Astrocyte (in vitro differentiated cells and primary cell): Measurements from ENCODE around the gene INSRR. TPM values are rescaled to one million over a fixed set of nuclear protein-coding genes. Genes with fewer than 3 reads are reported as not detected.

Experiments
- DNase-seq: peaks from one replicate; pipeline ENCODE4 v3.0.0-alpha.2; 2010; ENCODE audit warnings: low read depth
- FAIRE-seq: peaks from 2 replicates; lab custom pipeline; 2011; peaks lifted over from hg19 to GRCh38; lab: Jason Lieb, UNC
- H2AFZ ChIP-seq: 2 replicates; pipeline ENCODE4 v1.6.0; 2012; ENCODE audit warnings: low read depth, low read length, inconsistent platforms
- H3K27ac ChIP-seq: 2 replicates; pipeline ENCODE4 v1.5.1; 2011; ENCODE audit warnings: low read depth, low read length, inconsistent platforms
- H3K27me3 ChIP-seq: 2 replicates; pipeline ENCODE4 v1.6.0; 2011; ENCODE audit warnings: low read length, inconsistent platforms; ENCODE audit not compliant: insufficient read depth
- H3K36me3 ChIP-seq: 2 replicates; pipeline ENCODE4 v1.5.1; 2011; ENCODE audit warnings: low read length, inconsistent platforms; ENCODE audit not compliant: insufficient read depth
- H3K4me1 ChIP-seq: 2 replicates; pipeline ENCODE4 v1.5.1; 2011; ENCODE audit warnings: low read length, inconsistent platforms; ENCODE audit not compliant: insufficient read depth
- H3K4me2 ChIP-seq: 2 replicates; pipeline ENCODE4 v1.6.0; 2012; ENCODE audit warnings: low read length, inconsistent platforms
- H3K4me3 ChIP-seq: 2 replicates; pipeline ENCODE4 v1.5.1; 2011; ENCODE audit warnings: low read depth, mild to moderate bottlenecking, low read length, inconsistent platforms; ENCODE audit not compliant: insufficient read depth
- H3K79me2 ChIP-seq: 2 replicates; pipeline ENCODE4 v1.6.0; 2012; ENCODE audit warnings: mild to moderate bottlenecking, low read length, inconsistent platforms; ENCODE audit not compliant: insufficient read depth
- H3K9ac ChIP-seq: 2 replicates; pipeline ENCODE4 v1.6.0; 2012; ENCODE audit warnings: mild to moderate bottlenecking, low read length, inconsistent platforms
- H3K9me3 ChIP-seq: 2 replicates; pipeline ENCODE4 v1.5.1; 2012; ENCODE audit warnings: low read depth, mild to moderate bottlenecking, low read length, inconsistent platforms; ENCODE audit not compliant: insufficient read depth
- H4K20me1 ChIP-seq: 2 replicates; pipeline ENCODE4 v1.6.0; 2012; ENCODE audit warnings: low read length, inconsistent platforms; ENCODE audit not compliant: insufficient read depth
- H3K27ac Mint-ChIP-seq: one replicate; pipeline ENCODE4 v1.8.0; 2021; ENCODE audit warnings: mild to moderate bottlenecking, mixed read lengths; ENCODE audit not compliant: unreplicated experiment
- H3K27me3 Mint-ChIP-seq: one replicate; pipeline ENCODE4 v1.8.0; 2021; ENCODE audit warnings: low read depth, mixed read lengths; ENCODE audit not compliant: unreplicated experiment
- H3K36me3 Mint-ChIP-seq: one replicate; pipeline ENCODE4 v1.8.0; 2021; ENCODE audit warnings: low read depth, mixed read lengths; ENCODE audit not compliant: unreplicated experiment
- H3K4me1 Mint-ChIP-seq: one replicate; pipeline ENCODE4 v1.8.0; 2021; ENCODE audit warnings: low read depth, mixed read lengths; ENCODE audit not compliant: unreplicated experiment
- H3K4me3 Mint-ChIP-seq: one replicate; pipeline ENCODE4 v1.8.0; 2021; ENCODE audit warnings: mild to moderate bottlenecking, moderate library complexity, mixed read lengths; ENCODE audit not compliant: unreplicated experiment
- H3K9me3 Mint-ChIP-seq: one replicate; pipeline ENCODE4 v1.8.0; 2021; ENCODE audit warnings: mild to moderate bottlenecking, mixed read lengths; ENCODE audit not compliant: unreplicated experiment
- CTCF ChIP-seq: IDR thresholded peaks from 2 replicates; pipeline ENCODE4 v1.5.1; 2011; ENCODE audit warnings: low read depth, mild to moderate bottlenecking, inconsistent platforms, low read length, moderate library complexity; ENCODE audit not compliant: insufficient read depth
- EZH2 ChIP-seq: IDR thresholded peaks from 2 replicates; pipeline ENCODE4 v1.6.1; 2012; ENCODE audit warnings: mild to moderate bottlenecking, low read length, inconsistent platforms; ENCODE audit not compliant: insufficient read depth
- total RNA-seq: library from RNA; stranded (reverse); gene quantifications from 2 replicates; pipeline ENCODE4 v1.2.1, GENCODE V29; 2021

Gene INSRR
- total RNA-seq, 1 donor from 2014 or later: 0.05 TPM

GRCh38 chr1:156864796-156865195, 5.9 kb upstream of the INSRR start:
- no peak overlapping the region for H3K4me3 ChIP-seq
- H3K27ac ChIP-seq: no peak overlapping the region
- DNase-seq (no peak), FAIRE-seq (no peak)
- H3K9ac ChIP-seq: no peak overlapping the region
- H3K4me3 Mint-ChIP-seq: no peak overlapping the region
- H4K20me1 ChIP-seq: peaks cover 4% of the 10 kb centered on the region
- no peak overlapping the region for H3K4me2 ChIP-seq
- H3K79me2 ChIP-seq: no peaks in the 10 kb centered on the region
- no peaks in the 10 kb centered on the region for H3K36me3 Mint-ChIP-seq
- H3K4me1 Mint-ChIP-seq: peaks cover 12% of the 10 kb centered on the region
- H3K27me3 ChIP-seq: peaks cover 36% of the 10 kb centered on the region
- H2AFZ ChIP-seq: no peak overlapping the region
- no peak overlapping the region for H3K27ac Mint-ChIP-seq
- H3K27me3 Mint-ChIP-seq: peaks cover 67% of the 10 kb centered on the region
- H3K36me3 ChIP-seq: no peaks in the 10 kb centered on the region
- H3K9me3 Mint-ChIP-seq: no peaks in the 10 kb centered on the region
- H3K9me3 ChIP-seq: no peaks in the 10 kb centered on the region
- TF ChIP-seq EZH2 (no peak), CTCF (no peak)
- H3K4me1 ChIP-seq: peaks cover 7% of the 10 kb centered on the region

GRCh38 chr1:156863631-156864030, 4.7 kb upstream of the INSRR start:
- FAIRE-seq: no peak

More at GRCh38 chr1:156863631-156864030, 4.7 kb upstream of the INSRR start:
- no peak for TF ChIP-seq CTCF
- TF ChIP-seq EZH2: no peak
- Mint-ChIP-seq H3K4me1 (peaks cover 13% of the 10 kb centered on the region), H3K4me3 (no peak overlapping the region), H3K27ac (no peak overlapping the region), H3K36me3 (no peaks in the 10 kb centered on the region), H3K27me3 (peaks cover 70% of the 10 kb centered on the region), H3K9me3 (no peaks in the 10 kb centered on the region)
- Histone ChIP-seq H3K4me2 (no peak overlapping the region), H3K27me3 (peaks cover 46% of the 10 kb centered on the region), H4K20me1 (peaks cover 4% of the 10 kb centered on the region), H3K4me1 (peaks cover 16% of the 10 kb centered on the region), H3K9ac (no peak overlapping the region), H3K36me3 (no peaks in the 10 kb centered on the region), H3K27ac (no peak overlapping the region), H3K4me3 (no peak overlapping the region), H2AFZ (no peak overlapping the region), H3K79me2 (no peaks in the 10 kb centered on the region), H3K9me3 (no peaks in the 10 kb centered on the region)
- no peak for DNase-seq
